Endothelial cell of umbilical vein (primary cell): ENCODE results near the gene IQSEC3. TPM values are rescaled to one million over a fixed set of nuclear protein-coding genes. Genes with fewer than 3 reads are reported as not detected.

Source experiments
- BruUV-seq: library from RNA; stranded (reverse); fragments of 400-500 nt; replicated peaks from 2 replicates; lab custom pipeline; 2021; lab: Mats Ljungman, UMichigan
- CTCF ChIA-PET: fragments of 300-600, 350-600 bp; sonication (Branson Sonifier 250); formaldehyde crosslinking; loops from one replicate; lab custom pipeline; 2021; ENCODE audit warnings: antibody characterized with exemption, inconsistent platforms; lab: Charles Lee
- POLR2A ChIA-PET: fragments of 300-600, 350-600 bp; sonication (Branson Sonifier 250); formaldehyde crosslinking; loops from one replicate; lab custom pipeline; 2021; ENCODE audit warnings: antibody characterized with exemption, inconsistent platforms; lab: Charles Lee
- DNase-seq: peaks from one replicate; pipeline ENCODE4 v3.0.0-alpha.2; 2011; ENCODE audit warnings: low read depth, low spot score
- FAIRE-seq: peaks from 2 replicates; lab custom pipeline; 2011; peaks lifted over from hg19 to GRCh38; lab: Jason Lieb, UNC
- H2AFZ ChIP-seq: 2 replicates; pipeline ENCODE4 v1.6.0; 2012; ENCODE audit warnings: low read depth, low read length, control low read depth, inconsistent platforms
- H3K27ac ChIP-seq: 2 replicates; pipeline ENCODE4 v1.5.1; 2011; ENCODE audit warnings: low read depth, mild to moderate bottlenecking, control low read depth, low read length, moderate library complexity; ENCODE audit not compliant: insufficient read depth
- H3K27me3 ChIP-seq, 2 experiments: 2 replicates each; pipeline versions ENCODE4 v1.6.0 to v1.6.1; 2011; ENCODE audit warnings: low read length in 2 of 2, mixed read lengths in 1 of 2; ENCODE audit not compliant: control insufficient read depth in 2 of 2, insufficient read depth in 2 of 2
- H3K36me3 ChIP-seq, 2 experiments: 2 replicates in 1 of 2; 3 replicates in 1 of 2; pipeline ENCODE4 v1.5.1; 2011; ENCODE audit warnings: low read length in 2 of 2, mild to moderate bottlenecking in 1 of 2, moderate library complexity in 1 of 2; ENCODE audit not compliant: control insufficient read depth in 2 of 2, insufficient read depth in 2 of 2; ENCODE audit errors: extremely low read depth in 1 of 2
- H3K4me1 ChIP-seq: 3 replicates; pipeline ENCODE4 v1.5.1; 2011; ENCODE audit warnings: mild to moderate bottlenecking, low read length; ENCODE audit not compliant: control insufficient read depth, insufficient read depth; ENCODE audit errors: extremely low read depth
- H3K4me2 ChIP-seq: 2 replicates; pipeline ENCODE4 v1.6.1; 2011; ENCODE audit warnings: low read length, control low read depth, mixed read lengths; ENCODE audit not compliant: insufficient read depth
- H3K4me3 ChIP-seq, 3 experiments: fragments of 200-600 bp in 1 of 3; sonication (generic), shearing (Covaris generic) in 1 of 3; replicated peaks in 1 of 3; 2 replicates each; pipeline ENCODE4 v1.5.1; 2011 to 2016; ENCODE audit warnings: control low read depth in 3 of 3, low read length in 3 of 3, mild to moderate bottlenecking in 2 of 3, inconsistent platforms in 1 of 3, low read depth in 1 of 3, moderate library complexity in 1 of 3; ENCODE audit not compliant: insufficient read depth in 1 of 3
- H3K79me2 ChIP-seq: 2 replicates; pipeline ENCODE4 v1.6.0; 2012; ENCODE audit warnings: low read length, inconsistent platforms; ENCODE audit not compliant: control insufficient read depth, insufficient read depth
- H3K9ac ChIP-seq: replicated peaks from 2 replicates; pipeline ENCODE3; 2011; ENCODE audit warnings: low read length, control low read depth; ENCODE audit not compliant: insufficient read depth; ENCODE audit errors: extremely low read depth
- H3K9me1 ChIP-seq: replicated peaks from 3 replicates; pipeline ENCODE4 v1.6.0; 2011; ENCODE audit warnings: mild to moderate bottlenecking, low read length; ENCODE audit not compliant: control insufficient read depth, insufficient read depth; ENCODE audit errors: extremely low read depth
- H3K9me3 ChIP-seq: replicated peaks from 2 replicates; pipeline ENCODE4 v1.5.1; 2012; ENCODE audit warnings: low read length, inconsistent platforms; ENCODE audit not compliant: control insufficient read depth, insufficient read depth
- H4K20me1 ChIP-seq: replicated peaks from 2 replicates; pipeline ENCODE3; 2011; ENCODE audit warnings: mild to moderate bottlenecking, low read length; ENCODE audit not compliant: control insufficient read depth, insufficient read depth; ENCODE audit errors: extremely low read depth
- CTCF ChIP-seq, 2 donors: IDR thresholded peaks; 1 replicate in 1 of 2; 2 replicates in 1 of 2; pipeline ENCODE4 v1.5.1; 2011; ENCODE audit warnings: low read length in 2 of 2, mild to moderate bottlenecking in 2 of 2, moderate library complexity in 2 of 2, control low read depth in 1 of 2, inconsistent platforms in 1 of 2, low read depth in 1 of 2; ENCODE audit not compliant: insufficient read depth in 1 of 2; ENCODE audit errors: extremely low read depth in 1 of 2
- EZH2 ChIP-seq: IDR thresholded peaks from 2 replicates; pipeline ENCODE4 v1.6.1; 2012; ENCODE audit warnings: borderline replicate concordance, low read depth, mild to moderate bottlenecking, moderate library complexity, low read length, inconsistent platforms; ENCODE audit not compliant: severe bottlenecking
- FOS ChIP-seq: IDR thresholded peaks from 2 replicates; pipeline ENCODE4 v1.6.1; 2011; ENCODE audit warnings: mild to moderate bottlenecking, low read length, moderate library complexity, borderline replicate concordance; ENCODE audit not compliant: insufficient read depth
- GATA2 ChIP-seq: IDR thresholded peaks from 2 replicates; pipeline ENCODE4 v1.7.0; 2011; ENCODE audit warnings: low read depth, mild to moderate bottlenecking, moderate library complexity, mixed read lengths, low read length; ENCODE audit not compliant: insufficient read length, insufficient read depth
- JUN ChIP-seq: IDR thresholded peaks from 2 replicates; pipeline ENCODE4 v1.6.1; 2011; ENCODE audit warnings: borderline replicate concordance, low read depth; ENCODE audit not compliant: insufficient read length, insufficient read depth
- MYC ChIP-seq: IDR thresholded peaks from one replicate; pipeline ENCODE4 v1.6.1; 2011; ENCODE audit warnings: mild to moderate bottlenecking, low read depth, low read length
- POLR2A ChIP-seq: IDR thresholded peaks from 2 replicates; pipeline ENCODE4 v1.6.1; 2012; ENCODE audit warnings: low read depth, mild to moderate bottlenecking, control low read depth, low read length
- POLR2AphosphoS5 ChIP-seq: IDR thresholded peaks from 2 replicates; pipeline ENCODE4 v1.6.1; 2012; ENCODE audit warnings: low read depth, mild to moderate bottlenecking, control low read depth, low read length, moderate library complexity; ENCODE audit not compliant: insufficient read depth
- dilution Hi-C: fragments of 300-500 bp; cut with MboI; formaldehyde crosslinking; loops from one replicate; pipeline ENCODE4 v1.15.0; 2019; ENCODE audit warnings: low sequenced_read_pairs; ENCODE audit not compliant: extremely low pct_ligation_motif_present
- intact Hi-C: fragments of 100-400 bp; cut with micrococcal nuclease; formaldehyde crosslinking; loops from one replicate; pipeline ENCODE4 v1.10.0; 2022
- polyA plus RNA-seq, 4 experiments: library from polyadenylated mRNA; depleted of rRNA in 3 of 4; stranded (reverse) in 3 of 4; unstranded in 1 of 4; fragments of >200 nt; gene quantifications; 2 replicates each; pipeline versions ENCODE4 v1.2.1 to v1.2.3, GENCODE V29; 2011 to 2012; ENCODE audit warnings: missing spikeins in 1 of 4
- total RNA-seq: library from RNA; stranded (reverse); gene quantifications from 2 replicates; pipeline ENCODE4 v1.2.3, GENCODE V29; 2021
- TF ChIP-seq, protein P1 (sequence below): IDR thresholded peaks from 2 replicates; pipeline ENCODE4 v1.6.1; 2011; ENCODE audit not compliant: insufficient read depth, insufficient read length

Gene IQSEC3
- total and polyA plus RNA-seq, 2 donors (not counting 3 experiments of a cell fraction or from before 2014, with no cell fraction given), result not detected

- Histone ChIP-seq H3K4me1 (peaks cover 2% of the 10 kb centered on the region), H3K36me3 (no peaks in the 10 kb centered on the region), H4K20me1 (no peaks in the 10 kb centered on the region), H3K4me3 (no peak overlapping the region), H2AFZ (no peak overlapping the region), H3K79me2 (no peaks in the 10 kb centered on the region), H3K27me3 (no peaks in the 10 kb centered on the region), H3K4me2 (no peak overlapping the region), H3K27ac (no peak overlapping the region), H3K9me3 (no peaks in the 10 kb centered on the region), H3K9ac (no peak overlapping the region), H3K9me1 (no peaks in the 10 kb centered on the region)
- no peak for TF ChIP-seq FOS
- TF ChIP-seq GATA2, result no peak
- TF ChIP-seq POLR2AphosphoS5, result no peak
- TF ChIP-seq POLR2A, result no peak
- TF ChIP-seq JUN, result no peak
- TF ChIP-seq MYC, result no peak
- TF ChIP-seq CTCF (IDR thresholded peaks at IDR 0.05; ENCODE audit: extremely low read depth in 1 of 2, insufficient read depth in 1 of 2, low read depth in 1 of 2, low read length in 2 of 2), result no peak
- TF ChIP-seq, protein P1, sequence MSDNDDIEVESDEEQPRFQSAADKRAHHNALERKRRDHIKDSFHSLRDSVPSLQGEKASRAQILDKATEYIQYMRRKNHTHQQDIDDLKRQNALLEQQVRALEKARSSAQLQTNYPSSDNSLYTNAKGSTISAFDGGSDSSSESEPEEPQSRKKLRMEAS, result no peak
- no peak for TF ChIP-seq EZH2
- FAIRE-seq (no peak), DNase-seq (no peak)
- ChIA-PET POLR2A (no interaction called here), CTCF (no interaction called here)
- dilution Hi-C loops, result no loop called here
- intact Hi-C loops, result no loop called here
- BruUV-seq, result no TSS peak
Observed at GRCh38 chr12:184811-185575, 118.4 kb downstream of the IQSEC3 start.
